Retinal pigment epithelial cell (primary cell): ENCODE results near the gene NFATC2.

ENCODE experiments used
- DNase-seq: peaks from one replicate; pipeline ENCODE4 v3.0.0-alpha.2; 2010; ENCODE audit warnings: low read depth
- H3K4me3 ChIP-seq: 2 replicates; pipeline ENCODE4 v1.5.1; 2011; ENCODE audit warnings: mild to moderate bottlenecking, low read length, control low read depth, moderate library complexity
- TF ChIP-seq, protein P1 (sequence below): conservative IDR thresholded peaks from 2 replicates; pipeline ENCODE4 v1.5.1; 2011; ENCODE audit warnings: low read depth, low read length, control low read depth, inconsistent platforms

NFATC2 gene

GRCh38 chr20:51536116-51537069 lies 6.1 kb downstream of the NFATC2 start:
- TF ChIP-seq, protein P1, sequence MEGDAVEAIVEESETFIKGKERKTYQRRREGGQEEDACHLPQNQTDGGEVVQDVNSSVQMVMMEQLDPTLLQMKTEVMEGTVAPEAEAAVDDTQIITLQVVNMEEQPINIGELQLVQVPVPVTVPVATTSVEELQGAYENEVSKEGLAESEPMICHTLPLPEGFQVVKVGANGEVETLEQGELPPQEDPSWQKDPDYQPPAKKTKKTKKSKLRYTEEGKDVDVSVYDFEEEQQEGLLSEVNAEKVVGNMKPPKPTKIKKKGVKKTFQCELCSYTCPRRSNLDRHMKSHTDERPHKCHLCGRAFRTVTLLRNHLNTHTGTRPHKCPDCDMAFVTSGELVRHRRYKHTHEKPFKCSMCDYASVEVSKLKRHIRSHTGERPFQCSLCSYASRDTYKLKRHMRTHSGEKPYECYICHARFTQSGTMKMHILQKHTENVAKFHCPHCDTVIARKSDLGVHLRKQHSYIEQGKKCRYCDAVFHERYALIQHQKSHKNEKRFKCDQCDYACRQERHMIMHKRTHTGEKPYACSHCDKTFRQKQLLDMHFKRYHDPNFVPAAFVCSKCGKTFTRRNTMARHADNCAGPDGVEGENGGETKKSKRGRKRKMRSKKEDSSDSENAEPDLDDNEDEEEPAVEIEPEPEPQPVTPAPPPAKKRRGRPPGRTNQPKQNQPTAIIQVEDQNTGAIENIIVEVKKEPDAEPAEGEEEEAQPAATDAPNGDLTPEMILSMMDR: no peak
- H3K4me3 ChIP-seq: no peak overlapping the region
- DNase-seq: no peak

DNA sequence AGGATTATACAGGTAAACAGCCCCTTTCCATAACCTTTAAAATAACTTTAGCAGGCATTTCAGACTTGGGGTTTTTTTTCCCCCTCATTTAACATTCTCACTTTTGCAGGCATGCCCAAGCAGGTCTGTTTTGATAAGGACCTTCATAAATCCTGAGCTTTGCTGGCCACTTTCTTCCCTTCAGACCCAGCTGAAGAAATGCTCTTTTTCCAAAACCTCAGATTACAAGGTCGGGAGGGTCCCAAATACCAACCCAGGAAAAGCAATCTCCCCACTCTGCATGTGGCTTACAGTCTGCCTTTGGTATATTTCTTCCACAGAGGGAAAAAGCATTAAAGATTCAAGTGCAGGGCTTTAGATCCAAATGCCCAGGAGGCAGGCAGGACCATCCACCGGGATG lies 6.8 kb downstream of the NFATC2 start:
- no peak overlapping the region for H3K4me3 ChIP-seq
- no peak for DNase-seq

GRCh38 chr20:51535075-51535386 lies 7.5 kb downstream of the NFATC2 start:
- TF ChIP-seq, protein P1: no peak
- no peak overlapping the region for H3K4me3 ChIP-seq
- DNase-seq: no peak

More for the DNA sequence above, 6.8 kb downstream of the NFATC2 start:
- TF ChIP-seq, protein P1: no peak

GRCh38 chr20:51533291-51534172 lies 9.0 kb downstream of the NFATC2 start:
- no peak overlapping the region for H3K4me3 ChIP-seq
- TF ChIP-seq, protein P1: no peak
- DNase-seq: no peak

GRCh38 chr20:51532577-51533191 lies 9.8 kb downstream of the NFATC2 start:
- no peak overlapping the region for H3K4me3 ChIP-seq
- TF ChIP-seq, protein P1: no peak
- no peak for DNase-seq

GRCh38 chr20:51531712-51532456 lies 10.6 kb downstream of the NFATC2 start:
- TF ChIP-seq, protein P1: no peak
- no peak for DNase-seq
- H3K4me3 ChIP-seq: no peak overlapping the region
